GM21423 (cell line): ENCODE data around the gene WNT7B.

ENCODE experiments used
- ATAC-seq: cut with Tn5 transposase; IDR thresholded peaks from one replicate; pipeline ENCODE4 v1.9.1; 2021; ENCODE audit warnings: mild to moderate bottlenecking, moderate library complexity; ENCODE audit not compliant: unreplicated experiment

Gene WNT7B

DNA sequence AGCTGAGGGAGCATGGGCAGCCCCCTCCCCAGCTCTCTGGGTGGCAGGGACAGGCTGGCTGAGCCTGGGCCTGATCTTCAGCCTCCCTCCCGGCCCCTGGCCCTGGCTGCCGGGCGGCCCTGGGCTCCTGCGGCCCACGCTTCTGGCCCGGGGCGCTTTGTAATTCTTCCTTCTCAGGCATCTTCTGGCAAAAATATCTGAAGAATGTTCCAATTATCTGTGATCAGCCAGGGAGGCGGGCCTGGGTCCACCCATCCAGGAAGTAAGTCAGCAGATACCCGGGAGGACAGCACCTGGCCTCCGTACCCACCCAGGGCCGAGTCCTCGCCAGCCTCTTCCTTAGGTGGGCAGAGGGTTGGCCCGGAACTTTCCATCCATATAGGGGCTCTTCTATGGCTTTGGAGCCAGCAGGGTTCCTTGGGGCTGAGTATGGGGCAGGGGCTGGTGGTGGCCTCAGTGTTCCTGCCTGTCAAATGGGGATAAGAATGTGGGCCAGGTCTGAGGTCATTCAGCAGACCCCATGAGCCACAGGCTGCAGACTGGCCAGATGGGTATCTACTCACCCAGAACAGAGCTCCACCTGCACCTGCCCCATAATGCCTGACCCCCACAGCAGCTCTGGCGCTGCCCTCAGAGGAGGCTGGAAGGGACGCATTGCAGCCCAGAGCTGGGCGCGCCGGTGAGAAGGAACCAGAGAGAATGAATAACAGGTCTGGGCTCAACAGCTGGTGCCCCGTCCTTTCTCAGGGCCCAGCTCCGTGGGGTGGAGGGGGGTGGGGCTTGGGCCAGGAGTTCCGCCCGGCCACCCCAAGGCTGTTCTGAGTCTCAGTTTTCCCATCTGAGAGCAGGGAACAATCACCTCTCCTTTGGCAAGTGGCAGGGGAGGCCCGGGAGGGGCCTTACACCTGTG lies 16.2 kb downstream of the WNT7B start:
- no peak for ATAC-seq

DNA sequence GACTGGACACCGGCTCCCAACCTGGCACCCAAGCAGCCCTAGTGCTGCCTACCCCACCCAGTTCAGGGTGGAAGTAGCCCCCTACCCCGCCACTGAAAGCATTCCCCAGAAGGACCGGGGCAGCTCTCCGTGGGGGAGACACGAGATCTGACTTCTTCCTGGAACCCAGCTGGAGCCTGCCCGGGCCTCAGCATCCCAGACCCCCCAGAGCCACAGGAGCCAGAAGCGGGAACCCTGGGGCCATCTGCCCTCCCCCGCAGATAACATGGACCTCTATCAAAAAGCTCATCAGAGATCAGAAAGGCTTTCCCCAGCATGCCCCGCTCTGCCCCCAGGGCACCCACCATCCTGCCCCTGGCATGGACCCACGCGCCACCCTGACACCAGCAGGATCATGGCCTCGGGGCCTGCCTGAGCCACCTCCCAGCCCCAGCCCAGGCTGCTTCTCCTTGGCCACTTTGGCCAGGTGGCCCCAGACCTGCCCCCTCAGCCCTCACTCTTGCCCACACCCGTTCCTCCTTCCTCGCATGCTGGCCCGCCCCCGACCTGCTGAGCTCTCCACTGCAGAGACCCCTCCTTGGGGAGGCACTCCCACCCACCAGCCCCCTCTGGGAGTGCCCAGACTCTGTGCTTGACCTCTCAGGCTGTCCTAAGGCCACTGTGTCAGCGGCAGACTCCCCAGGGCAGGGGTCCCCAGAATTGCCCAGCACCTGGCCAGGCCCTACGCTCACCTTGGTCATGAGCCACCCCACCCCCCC lies 17.1 kb downstream of the WNT7B start:
- no peak for ATAC-seq

DNA sequence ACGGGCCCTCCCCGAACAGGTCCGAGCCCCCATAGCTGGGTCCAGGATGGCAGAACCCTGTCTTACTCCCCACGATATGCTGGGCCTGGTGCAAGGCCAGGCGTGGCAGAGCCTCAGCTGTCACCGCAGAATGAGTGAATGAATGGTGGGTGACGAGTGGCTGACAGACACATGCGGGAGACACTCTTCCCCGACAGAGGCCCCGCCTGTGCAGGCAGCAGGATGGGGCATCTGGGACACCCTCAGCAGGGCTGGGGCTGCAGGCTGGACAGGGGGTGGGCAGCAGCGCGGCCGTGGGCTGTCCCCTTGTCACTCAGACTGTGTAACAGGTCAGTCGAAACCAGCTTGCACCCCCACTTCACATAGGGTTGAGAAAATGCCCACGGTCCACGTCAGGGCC lies 18.0 kb downstream of the WNT7B start:
- ATAC-seq: no peak

DNA sequence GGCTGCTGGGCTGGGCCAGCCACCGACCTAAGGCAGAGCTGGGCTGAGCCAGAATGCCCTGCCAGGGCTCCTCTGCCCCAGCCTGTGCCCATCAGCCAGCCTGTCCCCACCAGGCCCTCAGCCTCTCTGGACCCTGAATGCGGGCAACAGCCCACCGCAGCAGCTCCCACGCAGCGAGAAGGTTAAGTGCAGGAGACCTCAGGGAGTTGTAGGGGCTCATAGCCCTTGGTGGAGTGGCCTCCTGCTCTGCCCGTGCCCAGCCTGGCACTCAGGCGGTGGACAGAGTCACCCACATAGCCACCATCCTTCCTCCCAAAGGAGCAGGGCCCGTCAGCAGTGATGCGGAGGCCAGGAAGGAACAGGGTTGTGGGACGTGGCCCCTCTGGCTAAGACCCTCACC lies 19.1 kb downstream of the WNT7B start:
- ATAC-seq: no peak

DNA sequence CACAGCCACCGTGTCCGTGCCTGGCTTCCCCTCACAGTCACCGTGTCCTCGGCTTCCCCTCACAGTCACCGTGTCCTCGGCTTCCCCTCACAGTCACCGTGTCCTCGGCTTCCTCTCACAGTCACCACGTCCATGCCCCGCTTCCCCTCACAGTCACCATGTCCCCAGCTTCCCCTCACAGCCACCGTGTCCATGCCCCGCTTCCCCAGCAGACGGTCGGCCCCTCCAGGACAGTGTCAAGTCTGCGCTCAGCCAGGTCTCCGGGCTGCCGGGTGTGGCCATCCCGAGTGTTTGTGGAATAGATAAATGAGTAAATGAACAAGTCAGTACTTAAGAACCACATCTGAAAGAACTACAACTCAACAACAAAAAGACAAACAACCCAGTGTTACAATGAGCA lies 23.8 kb downstream of the WNT7B start:
- ATAC-seq: no peak

DNA sequence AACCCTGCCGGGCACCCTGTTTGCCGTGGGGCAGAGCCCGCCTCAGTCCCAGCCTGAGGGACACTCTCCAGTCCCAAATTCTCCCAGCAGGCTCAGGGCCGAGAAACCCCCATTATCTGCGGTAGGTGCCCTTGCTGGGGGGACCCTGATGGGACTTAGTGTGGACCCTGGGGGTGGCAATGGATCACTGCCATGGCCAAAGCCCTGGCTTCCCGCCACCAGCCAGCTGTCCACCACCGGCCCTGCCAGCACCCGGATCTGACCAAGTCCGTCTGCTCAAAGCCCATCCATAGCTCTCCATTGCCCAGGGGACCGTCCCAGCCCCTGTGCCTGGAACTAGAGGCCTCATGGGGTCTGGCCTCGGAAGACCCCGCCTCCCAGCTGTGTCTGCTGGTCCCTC lies 24.4 kb downstream of the WNT7B start:
- no peak for ATAC-seq

DNA sequence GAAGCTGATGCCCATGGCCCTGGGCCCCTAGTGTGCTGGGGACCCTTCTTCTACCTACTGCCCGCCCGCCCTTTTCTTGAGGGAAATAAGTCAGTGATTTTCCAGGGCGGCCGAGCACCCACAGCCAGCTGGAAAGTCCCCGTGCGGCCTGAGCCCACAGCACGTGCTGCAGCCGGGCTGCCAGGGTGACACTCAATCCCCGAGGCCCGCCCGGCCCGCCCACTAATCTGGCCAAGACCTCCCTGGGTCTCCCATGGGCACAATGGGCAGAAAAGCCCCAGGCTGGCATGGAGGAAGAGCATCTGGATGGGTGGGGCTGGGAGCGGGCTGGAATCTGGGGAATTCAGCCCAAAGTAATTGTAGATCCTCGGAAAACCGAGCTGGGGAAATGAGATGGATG lies 24.8 kb downstream of the WNT7B start:
- ATAC-seq: no peak

DNA sequence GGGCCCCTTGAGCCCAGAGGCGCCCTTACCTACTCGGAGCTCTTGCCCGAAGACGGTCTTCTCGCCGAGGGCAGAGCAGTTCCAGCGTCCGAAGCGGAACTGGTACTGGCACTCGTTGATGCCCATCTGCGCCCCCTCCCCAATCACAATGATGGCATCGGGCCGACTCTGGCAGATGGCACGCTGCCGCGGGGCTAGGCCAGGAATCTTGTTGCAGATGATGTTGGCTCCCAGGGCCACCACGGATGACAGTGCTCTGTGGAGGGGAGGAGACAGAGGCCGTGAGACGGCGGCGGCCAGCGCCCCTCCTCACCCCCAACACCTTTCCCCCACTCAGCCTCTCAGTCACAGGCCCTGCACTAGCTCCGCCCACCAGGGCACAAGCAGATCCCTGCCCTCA lies 27.1 kb downstream of the WNT7B start:
- ATAC-seq: no peak

DNA sequence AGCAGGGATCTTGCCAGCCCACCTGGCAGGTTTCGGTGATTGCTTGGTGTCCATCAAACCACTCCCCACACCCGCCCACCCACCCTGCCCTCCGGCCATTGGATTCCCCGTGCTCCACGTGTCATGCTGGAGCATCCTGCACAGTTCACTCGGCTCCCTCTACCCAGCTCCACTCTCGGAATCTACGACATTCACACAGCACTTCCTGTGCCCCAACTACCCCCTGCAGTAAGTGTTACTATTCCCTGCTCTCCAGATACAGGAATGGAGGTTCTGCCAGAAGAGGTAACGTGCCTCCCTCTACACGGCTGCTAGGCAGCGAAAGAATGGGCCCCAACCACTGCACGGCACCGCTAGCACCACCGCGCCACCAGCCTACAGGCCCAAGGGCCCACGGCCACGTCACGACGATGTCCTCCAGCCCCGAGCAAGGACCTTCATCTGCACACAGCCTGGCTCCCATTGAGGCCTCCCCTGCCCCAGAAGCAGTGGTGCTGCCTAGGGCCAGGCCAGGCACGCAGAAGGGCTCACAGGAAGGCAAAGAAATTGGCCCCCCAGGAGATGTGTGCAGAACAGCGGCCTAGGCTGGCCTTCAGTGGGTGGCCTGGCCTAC lies 27.6 kb downstream of the WNT7B start:
- no peak for ATAC-seq

DNA sequence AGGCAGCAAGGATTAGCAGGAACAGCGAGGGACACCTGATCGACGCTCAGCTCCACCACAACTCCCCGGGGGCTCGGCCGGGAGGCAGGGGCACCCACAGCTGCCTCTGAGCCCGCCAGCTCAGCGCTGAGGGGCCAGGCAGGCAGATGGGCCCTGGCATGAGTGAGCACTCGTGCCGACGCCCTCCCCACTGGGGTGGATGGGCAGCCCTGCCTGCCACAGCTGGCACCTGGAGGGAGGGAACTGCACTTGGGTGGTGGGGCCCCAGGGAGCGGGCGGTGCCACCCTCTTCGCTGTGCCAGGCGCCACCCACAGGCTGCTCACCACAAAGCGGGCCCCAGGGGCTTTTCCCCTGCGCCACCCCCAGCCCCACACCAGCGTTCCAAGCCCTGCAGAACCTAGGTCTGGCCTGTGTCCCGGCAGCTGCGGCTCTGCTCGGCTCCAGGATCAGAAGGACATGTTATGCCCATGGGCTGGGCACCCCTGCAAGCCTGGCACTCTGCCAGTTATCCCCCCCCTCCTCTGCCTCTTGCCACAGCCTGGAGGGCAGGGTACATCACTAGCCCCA lies 28.8 kb downstream of the WNT7B start:
- ATAC-seq: no peak

DNA sequence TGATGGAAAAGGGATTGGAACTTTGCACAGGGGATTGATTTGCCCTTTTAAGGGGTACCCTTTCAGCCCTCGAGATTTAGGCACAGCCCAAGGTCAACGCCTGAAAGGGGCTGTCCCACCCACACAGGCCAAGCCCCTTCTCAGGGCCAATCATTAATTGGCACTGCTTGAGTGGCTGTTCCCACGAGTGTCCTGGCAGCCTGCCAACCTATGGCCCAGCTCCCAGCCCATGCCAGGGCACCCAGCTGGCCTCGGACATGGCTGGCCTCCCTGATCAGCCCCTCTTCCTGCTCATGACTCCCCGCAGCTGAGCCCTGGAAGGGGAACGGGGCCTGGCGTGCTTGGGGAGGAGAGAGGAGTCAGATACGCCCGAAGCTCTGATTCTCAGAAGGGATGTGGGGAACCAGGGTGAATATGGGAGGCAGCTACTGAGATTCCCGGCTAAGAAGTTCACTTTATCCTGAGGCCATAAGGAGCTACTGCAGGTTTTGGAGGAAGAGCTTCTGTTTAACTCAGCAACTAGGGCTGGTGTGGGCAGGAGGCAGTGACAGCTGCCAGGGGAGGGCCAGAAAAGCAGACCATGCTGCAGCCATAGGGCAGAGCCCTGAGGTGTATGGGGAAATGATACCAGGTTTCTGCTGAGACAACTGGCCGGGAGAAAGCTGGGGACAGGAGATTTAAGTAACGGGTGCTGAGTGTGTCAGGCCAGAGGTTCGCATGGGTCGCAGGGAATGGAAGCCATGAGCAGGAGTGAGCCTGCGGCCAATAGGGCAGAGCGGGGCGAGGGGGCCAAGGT lies 30.0 kb downstream of the WNT7B start:
- no peak for ATAC-seq

DNA sequence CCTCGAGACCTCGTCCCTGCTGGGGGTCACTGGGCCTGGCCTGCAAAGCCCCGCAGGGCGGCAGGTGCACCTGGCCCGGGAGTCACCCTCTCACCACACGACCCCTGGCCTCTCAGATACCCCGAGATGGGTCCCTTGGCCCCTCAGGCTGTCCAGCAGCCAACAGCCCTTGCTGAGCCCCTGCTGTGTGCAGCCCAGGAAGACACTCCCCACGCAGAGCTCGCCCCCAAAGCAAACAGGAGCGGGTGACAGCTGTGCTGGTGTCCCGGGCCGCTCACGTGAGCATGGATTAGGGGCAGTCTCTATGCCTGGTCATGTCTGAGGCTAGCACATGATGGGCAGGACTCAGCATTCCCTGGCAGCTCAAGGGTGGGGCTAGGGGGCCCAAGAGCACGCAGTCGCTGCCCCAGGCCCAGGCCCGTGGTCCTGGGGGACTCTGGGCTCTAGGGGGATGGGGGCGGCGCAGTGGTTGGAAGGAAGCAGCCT lies 31.3 kb downstream of the WNT7B start:
- ATAC-seq: no peak

DNA sequence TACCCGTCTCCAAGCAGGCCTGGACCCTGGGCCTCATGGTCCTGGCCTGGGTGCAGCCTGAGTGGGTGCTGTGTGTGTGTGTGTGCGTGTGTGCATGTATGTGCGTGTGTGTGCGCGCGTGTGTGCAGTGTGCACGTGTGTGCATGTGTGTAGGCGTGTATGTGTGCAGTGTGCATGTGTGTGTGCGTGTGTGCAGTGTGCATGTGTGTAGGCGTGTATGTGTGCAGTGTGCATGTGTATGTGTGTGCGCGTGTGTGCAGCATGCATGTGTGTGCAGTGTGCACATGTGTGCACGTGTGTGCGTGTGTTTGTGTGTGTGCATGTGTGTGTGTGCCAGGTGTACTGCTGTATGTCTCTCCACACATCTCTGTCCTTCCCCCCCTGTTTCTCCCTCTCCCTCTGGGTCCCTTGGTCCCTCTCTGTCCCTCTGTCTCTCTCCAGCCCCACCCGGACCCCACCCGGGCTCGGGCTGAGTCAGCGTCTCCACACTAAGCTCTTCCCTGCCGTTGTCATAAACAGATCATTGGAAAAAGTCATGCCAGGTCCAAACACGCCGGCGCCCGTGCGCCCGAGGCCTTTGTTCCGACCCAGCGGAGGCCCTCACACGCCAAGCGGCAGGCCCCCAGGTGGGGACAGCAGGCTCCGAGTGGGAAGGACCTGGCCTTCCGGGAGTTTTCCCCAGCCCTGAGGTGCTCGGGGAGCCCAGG lies 34.0 kb downstream of the WNT7B start:
- ATAC-seq: no peak

DNA sequence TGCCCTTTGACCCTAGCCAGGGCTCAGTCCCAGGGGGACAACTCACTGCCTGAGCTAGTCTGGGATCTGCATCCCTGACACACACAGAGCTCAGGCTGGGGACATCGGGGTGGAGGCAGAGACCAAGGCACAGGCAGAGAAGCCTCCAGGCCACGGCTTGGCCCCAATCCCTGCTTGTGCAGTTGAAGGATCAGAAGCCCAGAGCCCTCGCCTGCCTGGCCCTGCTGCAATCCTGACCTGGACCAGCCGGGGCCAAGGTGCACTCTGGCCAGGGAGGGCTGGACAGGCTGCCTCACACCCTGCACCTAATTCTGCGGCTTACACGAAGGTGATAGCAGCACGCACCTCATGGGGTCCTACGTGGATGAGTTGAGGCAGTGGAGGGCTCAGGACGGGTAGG lies 34.6 kb downstream of the WNT7B start:
- no peak for ATAC-seq

DNA sequence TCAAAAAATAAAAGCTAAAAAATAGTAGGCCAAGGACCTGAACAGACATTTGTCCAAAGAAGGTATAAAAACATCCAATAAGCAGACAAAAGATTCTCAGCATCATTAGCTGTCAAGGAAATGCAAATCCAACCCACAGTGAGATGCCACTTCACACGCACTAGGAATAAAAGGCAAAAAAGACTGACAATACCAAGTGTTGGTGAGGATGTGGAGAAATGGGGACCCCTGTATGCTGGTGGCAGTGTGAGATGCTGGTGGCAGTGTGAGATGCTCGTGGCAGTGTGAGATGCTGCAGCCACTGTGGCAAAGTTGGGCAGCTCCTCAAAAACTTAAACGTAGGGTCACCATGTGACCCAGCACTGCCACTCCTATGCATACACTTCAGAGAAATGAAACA lies 38.0 kb downstream of the WNT7B start:
- ATAC-seq: no peak

DNA sequence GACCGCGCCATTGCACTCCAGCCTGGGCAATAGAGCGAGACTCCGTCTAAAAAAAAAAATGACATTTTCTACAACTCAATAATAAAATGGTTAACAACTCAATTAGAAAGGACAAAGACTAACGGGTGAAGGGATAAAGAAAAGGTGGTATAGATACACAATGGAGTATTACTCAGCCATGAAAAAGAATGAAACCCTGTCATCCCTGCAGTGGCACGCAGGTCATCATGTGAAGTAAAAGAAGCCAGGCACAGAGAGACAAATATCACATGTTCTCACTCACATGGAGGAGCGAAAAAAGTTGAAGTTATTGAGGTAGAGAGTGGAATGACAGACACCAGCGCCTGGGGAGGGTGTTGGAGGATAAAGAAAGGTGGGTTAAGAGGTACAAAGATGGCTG lies 39.0 kb downstream of the WNT7B start:
- no peak for ATAC-seq

DNA sequence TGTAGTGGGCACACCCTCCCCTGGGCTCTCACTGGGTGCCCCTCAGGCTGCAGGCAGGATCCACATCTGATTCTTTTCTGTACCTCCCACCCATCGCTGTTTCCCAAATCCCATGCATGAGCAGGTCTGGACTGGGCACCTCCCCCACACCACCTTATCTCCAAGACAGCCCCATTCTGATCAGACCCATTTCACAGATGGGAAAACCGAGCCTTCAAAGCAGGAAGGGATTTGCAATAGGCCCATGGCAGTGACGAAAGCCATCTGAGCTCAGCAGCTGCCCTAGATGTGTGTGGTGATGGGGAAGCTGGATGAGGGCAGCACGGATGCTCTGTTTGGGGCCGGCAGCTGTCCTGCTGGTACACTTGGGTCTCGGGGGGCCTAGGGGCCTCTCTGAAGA lies 41.4 kb downstream of the WNT7B start:
- no peak for ATAC-seq

DNA sequence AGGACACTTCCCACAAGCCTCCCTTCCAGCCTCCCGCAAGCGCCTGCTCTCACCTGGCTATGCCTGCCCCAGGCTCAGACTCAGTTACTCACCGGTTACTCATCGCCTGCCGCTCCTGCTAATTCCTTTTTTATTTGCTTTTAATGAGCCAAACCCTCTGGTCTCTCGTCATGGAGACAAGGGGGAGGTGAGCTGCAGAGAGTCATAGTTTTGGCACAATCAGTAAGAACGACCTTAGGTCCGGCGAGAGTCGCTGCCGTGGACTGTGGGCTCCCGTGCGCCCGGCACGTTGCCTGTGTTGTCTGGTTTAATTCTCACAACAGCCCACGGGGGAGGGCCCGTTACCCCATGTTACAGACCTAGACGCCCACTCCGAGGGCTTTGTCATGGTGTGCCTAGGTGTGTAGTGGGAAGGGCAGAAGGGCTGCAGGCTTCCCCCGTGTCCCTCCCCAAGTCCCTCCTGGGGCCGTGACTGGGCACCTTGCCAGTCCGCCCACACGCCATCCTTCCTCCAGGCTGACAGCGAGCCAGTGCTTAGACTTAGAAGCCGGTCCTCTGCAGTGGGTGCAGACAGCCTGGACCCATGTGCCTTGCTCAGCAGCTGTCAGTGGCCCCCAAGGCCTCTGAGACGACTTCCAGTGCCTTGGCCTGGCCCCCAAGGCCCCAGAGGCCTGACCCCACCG lies 42.2 kb downstream of the WNT7B start:
- ATAC-seq: no peak

DNA sequence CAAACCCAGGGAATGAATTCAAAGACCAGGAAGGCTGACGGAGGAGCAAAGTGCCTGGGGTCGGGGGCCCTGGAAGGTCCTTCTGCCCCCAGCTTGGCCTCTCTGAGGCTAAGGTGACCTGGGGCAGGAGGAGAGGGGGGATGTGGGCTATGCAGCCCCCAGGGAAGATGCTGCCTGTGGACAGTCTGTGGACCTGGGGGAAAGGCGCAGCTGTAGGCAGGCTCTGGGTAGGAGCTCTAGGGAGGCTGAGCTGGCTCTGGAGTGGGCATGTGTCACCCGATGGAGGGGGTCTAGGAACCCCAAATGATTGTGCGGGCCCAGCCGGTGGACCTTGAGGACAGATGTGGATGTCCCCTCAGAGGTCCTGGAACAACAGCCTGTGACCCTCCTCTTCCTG lies 42.8 kb downstream of the WNT7B start:
- no peak for ATAC-seq
